ENCODE measurements around the gene HPN.
A peak's percentile ranks its signal among the peaks of the same experiment; 100 is the strongest.

The HPN gene

DNA sequence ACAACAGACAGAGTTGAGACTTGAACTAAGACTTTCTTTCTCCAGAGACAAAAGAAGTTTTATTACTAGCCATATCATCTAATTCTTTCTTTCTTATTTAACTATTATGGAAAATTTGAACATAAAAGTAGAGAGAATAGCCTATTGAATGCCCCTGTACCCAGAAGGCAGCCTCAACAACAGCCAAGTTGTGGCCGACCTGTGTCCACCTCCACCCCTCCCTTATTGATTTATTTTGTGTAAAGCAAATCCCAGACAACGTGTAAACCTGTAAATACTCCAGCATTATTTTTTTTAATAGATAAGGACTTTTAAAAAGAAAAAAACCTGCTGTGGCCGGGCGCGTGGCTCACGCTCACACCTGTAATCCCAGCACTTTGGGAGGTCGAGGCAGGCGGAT lies 48.0 kb downstream of the HPN start (continued):
- TF ChIP-seq GLI4 (tag by site-specific recombination; IDR thresholded peaks at IDR 0.05) (no peak), ZNF843 (tag by site-specific recombination; IDR thresholded peaks at IDR 0.05) (no peak), BCL11B (tag by site-specific recombination; IDR thresholded peaks at IDR 0.05; ENCODE audit: low read depth) (no peak), MYNN (tag by site-specific recombination; IDR thresholded peaks at IDR 0.05; ENCODE audit: borderline replicate concordance) (no peak), ZNF701 (tag by site-specific recombination; IDR thresholded peaks at IDR 0.05) (no peak)
- TF ChIP-seq, protein P1, sequence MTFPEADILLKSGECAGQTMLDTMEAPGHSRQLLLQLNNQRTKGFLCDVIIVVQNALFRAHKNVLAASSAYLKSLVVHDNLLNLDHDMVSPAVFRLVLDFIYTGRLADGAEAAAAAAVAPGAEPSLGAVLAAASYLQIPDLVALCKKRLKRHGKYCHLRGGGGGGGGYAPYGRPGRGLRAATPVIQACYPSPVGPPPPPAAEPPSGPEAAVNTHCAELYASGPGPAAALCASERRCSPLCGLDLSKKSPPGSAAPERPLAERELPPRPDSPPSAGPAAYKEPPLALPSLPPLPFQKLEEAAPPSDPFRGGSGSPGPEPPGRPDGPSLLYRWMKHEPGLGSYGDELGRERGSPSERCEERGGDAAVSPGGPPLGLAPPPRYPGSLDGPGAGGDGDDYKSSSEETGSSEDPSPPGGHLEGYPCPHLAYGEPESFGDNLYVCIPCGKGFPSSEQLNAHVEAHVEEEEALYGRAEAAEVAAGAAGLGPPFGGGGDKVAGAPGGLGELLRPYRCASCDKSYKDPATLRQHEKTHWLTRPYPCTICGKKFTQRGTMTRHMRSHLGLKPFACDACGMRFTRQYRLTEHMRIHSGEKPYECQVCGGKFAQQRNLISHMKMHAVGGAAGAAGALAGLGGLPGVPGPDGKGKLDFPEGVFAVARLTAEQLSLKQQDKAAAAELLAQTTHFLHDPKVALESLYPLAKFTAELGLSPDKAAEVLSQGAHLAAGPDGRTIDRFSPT (tag by site-specific recombination; IDR thresholded peaks at IDR 0.05): no peak

DNA sequence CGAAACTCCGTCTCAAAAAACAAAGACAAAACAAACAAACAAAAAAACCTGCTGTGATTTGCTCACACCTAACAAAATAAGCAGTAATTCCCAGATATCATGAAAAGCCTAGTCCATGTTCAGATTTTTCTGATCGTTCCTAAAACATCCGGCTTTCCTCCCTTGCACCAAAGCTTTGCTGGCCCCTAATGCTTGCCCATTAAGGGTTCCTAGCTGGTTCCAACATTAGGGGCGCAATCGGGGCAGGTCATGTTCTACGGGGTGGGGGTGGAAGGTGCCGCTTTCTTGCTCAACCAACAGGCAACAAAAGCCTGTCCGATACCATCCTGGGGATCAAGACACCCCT lies 48.6 kb downstream of the HPN start:
- no peak overlapping the region for H3K4me3 ChIP-seq (ENCODE audit: low read depth, low read length)
- no peak overlapping the region for H3K27ac ChIP-seq (ENCODE audit: extremely low read depth, low read depth, low read length)
- H3K9me3 ChIP-seq (ENCODE audit: control insufficient read depth, insufficient read depth, low read depth, low read length): no peaks in the 10 kb centered on the region
- ChIA-PET POLR2A (no interaction called here), CTCF (interaction anchor here (0.6 to 4.9 kb wide), 30 partner anchors 8 to 1146 kb away, joined by 3 to 87 read pairs (median 5); partner anchors contain the start of genes GRAMD1A and LGI4)
- H3K4me1 ChIP-seq (ENCODE audit: control insufficient read depth, insufficient read depth, low read length): peaks cover 7% of the 10 kb centered on the region
- no peaks in the 10 kb centered on the region for H3K36me3 ChIP-seq (ENCODE audit: control insufficient read depth in 2 of 2, insufficient read depth in 1 of 2, low read length in 2 of 2)
- TF ChIP-seq ZNF416 (tag by site-specific recombination; IDR thresholded peaks at IDR 0.05) (0 out of 2 replicates have a peak, but pooled peaks have one; percentile 37), ZNF658 (tag by site-specific recombination; IDR thresholded peaks at IDR 0.05) (no peak), ZFP69B (tag by site-specific recombination; IDR thresholded peaks at IDR 0.05) (no peak), ZNF394 (tag by site-specific recombination; IDR thresholded peaks at IDR 0.05; ENCODE audit: borderline replicate concordance) (no peak), ZNF830 (tag by site-specific recombination; IDR thresholded peaks at IDR 0.05; ENCODE audit: low read depth) (no peak), ZNF350 (tag by site-specific recombination; IDR thresholded peaks at IDR 0.05) (no peak), ZNF157 (tag by site-specific recombination; IDR thresholded peaks at IDR 0.05) (no peak)
- TF ChIP-seq, protein P2, sequence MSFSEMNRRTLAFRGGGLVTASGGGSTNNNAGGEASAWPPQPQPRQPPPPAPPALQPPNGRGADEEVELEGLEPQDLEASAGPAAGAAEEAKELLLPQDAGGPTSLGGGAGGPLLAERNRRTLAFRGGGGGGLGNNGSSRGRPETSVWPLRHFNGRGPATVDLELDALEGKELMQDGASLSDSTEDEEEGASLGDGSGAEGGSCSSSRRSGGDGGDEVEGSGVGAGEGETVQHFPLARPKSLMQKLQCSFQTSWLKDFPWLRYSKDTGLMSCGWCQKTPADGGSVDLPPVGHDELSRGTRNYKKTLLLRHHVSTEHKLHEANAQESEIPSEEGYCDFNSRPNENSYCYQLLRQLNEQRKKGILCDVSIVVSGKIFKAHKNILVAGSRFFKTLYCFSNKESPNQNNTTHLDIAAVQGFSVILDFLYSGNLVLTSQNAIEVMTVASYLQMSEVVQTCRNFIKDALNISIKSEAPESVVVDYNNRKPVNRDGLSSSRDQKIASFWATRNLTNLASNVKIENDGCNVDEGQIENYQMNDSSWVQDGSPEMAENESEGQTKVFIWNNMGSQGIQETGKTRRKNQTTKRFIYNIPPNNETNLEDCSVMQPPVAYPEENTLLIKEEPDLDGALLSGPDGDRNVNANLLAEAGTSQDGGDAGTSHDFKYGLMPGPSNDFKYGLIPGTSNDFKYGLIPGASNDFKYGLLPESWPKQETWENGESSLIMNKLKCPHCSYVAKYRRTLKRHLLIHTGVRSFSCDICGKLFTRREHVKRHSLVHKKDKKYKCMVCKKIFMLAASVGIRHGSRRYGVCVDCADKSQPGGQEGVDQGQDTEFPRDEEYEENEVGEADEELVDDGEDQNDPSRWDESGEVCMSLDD (tag by site-specific recombination; IDR thresholded peaks at IDR 0.05): 0 out of 2 replicates have a peak, but pooled peaks have one; percentile 60
- TF ChIP-seq, protein P3, sequence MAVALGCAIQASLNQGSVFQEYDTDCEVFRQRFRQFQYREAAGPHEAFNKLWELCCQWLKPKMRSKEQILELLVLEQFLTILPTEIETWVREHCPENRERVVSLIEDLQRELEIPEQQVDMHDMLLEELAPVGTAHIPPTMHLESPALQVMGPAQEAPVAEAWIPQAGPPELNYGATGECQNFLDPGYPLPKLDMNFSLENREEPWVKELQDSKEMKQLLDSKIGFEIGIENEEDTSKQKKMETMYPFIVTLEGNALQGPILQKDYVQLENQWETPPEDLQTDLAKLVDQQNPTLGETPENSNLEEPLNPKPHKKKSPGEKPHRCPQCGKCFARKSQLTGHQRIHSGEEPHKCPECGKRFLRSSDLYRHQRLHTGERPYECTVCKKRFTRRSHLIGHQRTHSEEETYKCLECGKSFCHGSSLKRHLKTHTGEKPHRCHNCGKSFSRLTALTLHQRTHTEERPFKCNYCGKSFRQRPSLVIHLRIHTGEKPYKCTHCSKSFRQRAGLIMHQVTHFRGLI (tag by site-specific recombination; IDR thresholded peaks at IDR 0.05): no peak
- TF ChIP-seq, protein P4, sequence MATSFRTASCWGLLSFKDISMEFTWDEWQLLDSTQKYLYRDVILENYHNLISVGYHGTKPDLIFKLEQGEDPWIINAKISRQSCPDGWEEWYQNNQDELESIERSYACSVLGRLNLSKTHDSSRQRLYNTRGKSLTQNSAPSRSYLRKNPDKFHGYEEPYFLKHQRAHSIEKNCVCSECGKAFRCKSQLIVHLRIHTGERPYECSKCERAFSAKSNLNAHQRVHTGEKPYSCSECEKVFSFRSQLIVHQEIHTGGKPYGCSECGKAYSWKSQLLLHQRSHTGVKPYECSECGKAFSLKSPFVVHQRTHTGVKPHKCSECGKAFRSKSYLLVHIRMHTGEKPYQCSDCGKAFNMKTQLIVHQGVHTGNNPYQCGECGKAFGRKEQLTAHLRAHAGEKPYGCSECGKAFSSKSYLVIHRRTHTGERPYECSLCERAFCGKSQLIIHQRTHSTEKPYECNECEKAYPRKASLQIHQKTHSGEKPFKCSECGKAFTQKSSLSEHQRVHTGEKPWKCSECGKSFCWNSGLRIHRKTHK (tag by site-specific recombination; IDR thresholded peaks at IDR 0.05): no peak
